Measurements from ENCODE around the gene LRMDA.

LRMDA gene

DNA sequence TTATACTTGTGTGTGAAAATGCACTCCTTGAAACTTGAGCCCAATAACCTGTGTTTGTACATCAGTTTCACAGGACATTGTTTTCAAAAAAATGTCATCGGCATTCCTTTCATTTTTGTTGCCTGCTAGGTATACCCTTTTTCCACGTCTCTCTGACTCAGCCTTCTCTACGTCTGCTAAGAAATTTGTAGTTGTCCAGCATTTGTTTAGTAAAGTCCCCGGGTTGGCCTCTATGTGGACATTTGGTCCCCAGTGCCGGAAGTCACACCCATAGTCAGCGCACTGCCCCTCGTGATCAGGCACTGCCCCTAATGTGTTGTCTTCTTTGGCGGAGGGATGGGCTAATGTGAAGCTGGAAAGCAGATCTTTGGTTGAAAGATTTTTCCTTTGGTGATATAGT lies 222.3 kb downstream of the LRMDA start:
- H3K27ac ChIP-seq (ENCODE audit: low read depth, low read length) = no peak overlapping the region
- no peaks in the 10 kb centered on the region for H3K9me3 ChIP-seq (ENCODE audit: insufficient read depth, low read length)
- no peak overlapping the region for H3K4me3 ChIP-seq (ENCODE audit: insufficient read depth, low read length, poor library complexity, severe bottlenecking)
- H3K36me3 ChIP-seq (ENCODE audit: low read length) = no peaks in the 10 kb centered on the region
- H2AFZ ChIP-seq (ENCODE audit: low read depth, low read length, severe bottlenecking) = no peak overlapping the region
- no peak overlapping the region for H3K9ac ChIP-seq (ENCODE audit: low read length)
- no peaks in the 10 kb centered on the region for H3K9me2 ChIP-seq (replicated peaks; ENCODE audit: insufficient read depth, low read length)
- no peaks in the 10 kb centered on the region for H3K27me3 ChIP-seq (ENCODE audit: low read length)
- TF ChIP-seq, protein P1, sequence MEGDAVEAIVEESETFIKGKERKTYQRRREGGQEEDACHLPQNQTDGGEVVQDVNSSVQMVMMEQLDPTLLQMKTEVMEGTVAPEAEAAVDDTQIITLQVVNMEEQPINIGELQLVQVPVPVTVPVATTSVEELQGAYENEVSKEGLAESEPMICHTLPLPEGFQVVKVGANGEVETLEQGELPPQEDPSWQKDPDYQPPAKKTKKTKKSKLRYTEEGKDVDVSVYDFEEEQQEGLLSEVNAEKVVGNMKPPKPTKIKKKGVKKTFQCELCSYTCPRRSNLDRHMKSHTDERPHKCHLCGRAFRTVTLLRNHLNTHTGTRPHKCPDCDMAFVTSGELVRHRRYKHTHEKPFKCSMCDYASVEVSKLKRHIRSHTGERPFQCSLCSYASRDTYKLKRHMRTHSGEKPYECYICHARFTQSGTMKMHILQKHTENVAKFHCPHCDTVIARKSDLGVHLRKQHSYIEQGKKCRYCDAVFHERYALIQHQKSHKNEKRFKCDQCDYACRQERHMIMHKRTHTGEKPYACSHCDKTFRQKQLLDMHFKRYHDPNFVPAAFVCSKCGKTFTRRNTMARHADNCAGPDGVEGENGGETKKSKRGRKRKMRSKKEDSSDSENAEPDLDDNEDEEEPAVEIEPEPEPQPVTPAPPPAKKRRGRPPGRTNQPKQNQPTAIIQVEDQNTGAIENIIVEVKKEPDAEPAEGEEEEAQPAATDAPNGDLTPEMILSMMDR (IDR thresholded peaks at IDR 0.05; ENCODE audit: insufficient read depth, low read length, poor library complexity, severe bottlenecking) = no peak
- TF ChIP-seq EZH2phosphoT487 (conservative IDR thresholded peaks at IDR 0.05; ENCODE audit: low read length) = no peak
- no peaks in the 10 kb centered on the region for H3F3A ChIP-seq (ENCODE audit: insufficient read depth)
- no peaks in the 10 kb centered on the region for H3K79me2 ChIP-seq (ENCODE audit: insufficient read depth, low read length)
- H3K4me2 ChIP-seq (ENCODE audit: low read depth, low read length, poor library complexity, severe bottlenecking) = no peak overlapping the region
- no peaks in the 10 kb centered on the region for H4K20me1 ChIP-seq (ENCODE audit: low read depth, low read length)

DNA sequence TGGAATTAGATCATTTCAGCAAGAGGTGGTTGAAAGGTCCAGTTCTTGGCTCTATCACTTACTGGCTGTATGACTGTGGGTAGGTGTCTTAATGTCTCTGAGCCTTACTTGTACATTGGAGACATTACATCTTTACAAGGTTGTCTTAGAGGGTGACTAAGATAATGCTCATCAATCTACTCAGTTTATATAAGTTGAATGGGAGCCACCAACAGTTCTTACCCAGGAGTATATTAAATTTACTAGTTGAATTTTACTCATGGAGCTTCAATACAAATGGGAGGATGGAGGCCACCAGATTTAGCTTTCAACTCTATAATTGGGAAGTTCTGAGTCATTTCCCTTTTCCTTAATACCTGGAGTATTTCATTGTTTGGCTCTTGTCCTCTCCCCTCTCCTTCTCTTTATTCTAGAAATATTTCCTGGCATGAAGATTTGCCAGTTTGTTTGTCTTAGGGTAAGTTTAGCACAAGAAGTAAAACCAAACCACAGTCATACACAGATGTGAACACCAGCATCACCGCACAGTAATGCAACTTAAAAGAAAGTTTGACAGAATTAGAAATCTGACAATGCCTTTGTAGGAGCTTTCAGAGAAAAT lies 222.8 kb downstream of the LRMDA start:
- Histone ChIP-seq H2AFZ (ENCODE audit: low read depth, low read length, severe bottlenecking) (no peak overlapping the region), H3K4me3 (ENCODE audit: insufficient read depth, low read length, poor library complexity, severe bottlenecking) (no peak overlapping the region), H3K9me3 (ENCODE audit: insufficient read depth, low read length) (no peaks in the 10 kb centered on the region), H3K36me3 (ENCODE audit: low read length) (no peaks in the 10 kb centered on the region), H3K9ac (ENCODE audit: low read length) (no peak overlapping the region), H3F3A (ENCODE audit: insufficient read depth) (no peaks in the 10 kb centered on the region), H3K79me2 (ENCODE audit: insufficient read depth, low read length) (no peaks in the 10 kb centered on the region), H3K9me2 (replicated peaks; ENCODE audit: insufficient read depth, low read length) (no peaks in the 10 kb centered on the region), H3K27ac (ENCODE audit: low read depth, low read length) (no peak overlapping the region), H4K20me1 (ENCODE audit: low read depth, low read length) (no peaks in the 10 kb centered on the region), H3K4me2 (ENCODE audit: low read depth, low read length, poor library complexity, severe bottlenecking) (no peak overlapping the region), H3K27me3 (ENCODE audit: low read length) (no peaks in the 10 kb centered on the region)
- TF ChIP-seq, protein P1 (IDR thresholded peaks at IDR 0.05; ENCODE audit: insufficient read depth, low read length, poor library complexity, severe bottlenecking) = no peak
- no peak for TF ChIP-seq EZH2phosphoT487 (conservative IDR thresholded peaks at IDR 0.05; ENCODE audit: low read length)

DNA sequence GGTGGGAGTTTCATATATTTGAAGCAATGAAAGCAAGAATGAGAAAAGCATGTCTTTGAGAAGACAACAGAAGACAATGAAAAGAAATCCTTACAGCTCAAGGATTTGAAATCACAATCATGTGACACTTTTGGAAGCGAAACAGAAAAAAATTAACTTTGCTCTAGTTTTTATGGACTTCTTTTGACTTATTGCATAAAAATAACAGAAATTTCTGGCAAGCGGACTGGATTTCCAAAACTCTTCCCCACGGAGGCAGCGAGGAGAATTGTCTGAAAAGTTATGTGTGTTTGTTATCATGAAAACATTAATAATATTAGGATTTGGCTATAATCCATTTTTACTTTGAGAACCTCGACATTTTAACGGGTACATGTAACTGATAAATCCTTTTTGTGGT lies 223.3 kb downstream of the LRMDA start:
- Histone ChIP-seq H3F3A (ENCODE audit: insufficient read depth) (no peaks in the 10 kb centered on the region), H3K9me3 (ENCODE audit: insufficient read depth, low read length) (no peaks in the 10 kb centered on the region), H3K9ac (ENCODE audit: low read length) (no peak overlapping the region), H3K36me3 (ENCODE audit: low read length) (no peaks in the 10 kb centered on the region), H2AFZ (ENCODE audit: low read depth, low read length, severe bottlenecking) (no peak overlapping the region), H3K27me3 (ENCODE audit: low read length) (no peaks in the 10 kb centered on the region), H4K20me1 (ENCODE audit: low read depth, low read length) (no peaks in the 10 kb centered on the region), H3K79me2 (ENCODE audit: insufficient read depth, low read length) (no peaks in the 10 kb centered on the region), H3K27ac (ENCODE audit: low read depth, low read length) (no peak overlapping the region), H3K4me3 (ENCODE audit: insufficient read depth, low read length, poor library complexity, severe bottlenecking) (no peak overlapping the region), H3K9me2 (replicated peaks; ENCODE audit: insufficient read depth, low read length) (no peaks in the 10 kb centered on the region), H3K4me2 (ENCODE audit: low read depth, low read length, poor library complexity, severe bottlenecking) (no peak overlapping the region)
- TF ChIP-seq, protein P1 (IDR thresholded peaks at IDR 0.05; ENCODE audit: insufficient read depth, low read length, poor library complexity, severe bottlenecking) = no peak

Data from SU-DHL-6 (cell line).